WTC11 (cell line): Measurements from ENCODE around the gene CRYBA4. TPM values are rescaled to one million over a fixed set of nuclear protein-coding genes. Genes with fewer than 3 reads are reported as not detected.

ENCODE experiments used
- ATAC-seq: fragments of 200-7000 bp; cut with Tn5 transposase; 2 replicates; pipeline ENCODE4 v1.10.0; 2021; ENCODE audit warnings: mild to moderate bottlenecking, moderate library complexity
- CTCF ChIA-PET: fragments of 300-600 bp; sonication (Branson Sonifier 250); formaldehyde crosslinking; loops from one replicate; lab custom pipeline; 2021; ENCODE audit warnings: antibody characterized with exemption; lab: Charles Lee
- POLR2A ChIA-PET: fragments of 350-600 bp; sonication (Branson Sonifier 250); formaldehyde crosslinking; loops from one replicate; lab custom pipeline; 2021; ENCODE audit warnings: antibody characterized with exemption; lab: Charles Lee
- DNase-seq: peaks from one replicate; pipeline ENCODE4 v3.0.0; 2021; ENCODE audit warnings: low spot score
- H3K27ac Mint-ChIP-seq: 2 replicates; pipeline ENCODE4 v1.8.0; 2021; ENCODE audit warnings: mixed read lengths
- H3K27me3 Mint-ChIP-seq: 2 replicates; pipeline ENCODE4 v1.8.0; 2021; ENCODE audit warnings: low read depth, mild to moderate bottlenecking, moderate library complexity, mixed read lengths
- H3K36me3 Mint-ChIP-seq: 2 replicates; pipeline ENCODE4 v1.8.0; 2021; ENCODE audit warnings: mixed read lengths
- H3K4me1 Mint-ChIP-seq: 2 replicates; pipeline ENCODE4 v1.8.0; 2022; ENCODE audit warnings: mixed read lengths
- H3K4me3 Mint-ChIP-seq: 2 replicates; pipeline ENCODE4 v1.8.0; 2021; ENCODE audit warnings: mild to moderate bottlenecking, moderate library complexity, mixed read lengths
- H3K9me3 Mint-ChIP-seq: 2 replicates; pipeline ENCODE4 v1.8.0; 2021; ENCODE audit warnings: mixed read lengths
- AR ChIP-seq: fragments of 250-450 bp; sonication (Bioruptor Pico); IDR thresholded peaks from 2 replicates; pipeline ENCODE4 v1.9.0; 2021; ENCODE audit warnings: mild to moderate bottlenecking
- CTCF ChIP-seq: fragments of 200-600 bp; IDR thresholded peaks from 2 replicates; pipeline ENCODE4 v1.8.0; 2022; ENCODE audit warnings: antibody characterized with exemption
- E2F4 ChIP-seq: sonication (generic); formaldehyde crosslinking; IDR thresholded peaks from 2 replicates; pipeline ENCODE4 v1.8.1; 2022; ENCODE audit warnings: low read depth, mild to moderate bottlenecking, moderate library complexity, missing genetic modification reagents, borderline replicate concordance
- FOXJ3 ChIP-seq: sonication (generic); formaldehyde crosslinking; IDR thresholded peaks from 2 replicates; pipeline ENCODE4 v1.9.0; 2021; ENCODE audit warnings: missing genetic modification reagents, mild to moderate bottlenecking, borderline replicate concordance
- IRF2 ChIP-seq: sonication (generic); formaldehyde crosslinking; IDR thresholded peaks from 2 replicates; pipeline ENCODE4 v1.8.0; 2022; ENCODE audit warnings: low read depth, missing genetic modification reagents, borderline replicate concordance
- NFATC4 ChIP-seq: fragments of 250-450 bp; sonication (Bioruptor Pico); IDR thresholded peaks from 2 replicates; pipeline ENCODE4 v1.9.0; 2021; ENCODE audit warnings: mild to moderate bottlenecking
- NFE2L1 ChIP-seq: sonication (generic); formaldehyde crosslinking; IDR thresholded peaks from 2 replicates; pipeline ENCODE4 v1.8.1; 2023; ENCODE audit warnings: missing genetic modification reagents
- OVOL2 ChIP-seq: fragments of 250-450 bp; sonication (Bioruptor Pico); IDR thresholded peaks from 2 replicates; pipeline ENCODE4 v1.9.0; 2021; ENCODE audit warnings: mild to moderate bottlenecking, borderline replicate concordance
- SMAD4 ChIP-seq: sonication (generic); formaldehyde crosslinking; IDR thresholded peaks from 2 replicates; pipeline ENCODE4 v1.8.0; 2022; ENCODE audit warnings: mild to moderate bottlenecking, missing genetic modification reagents
- USF1 ChIP-seq: sonication (generic); formaldehyde crosslinking; IDR thresholded peaks from 2 replicates; pipeline ENCODE4 v1.8.0; 2022; ENCODE audit warnings: mild to moderate bottlenecking, missing genetic modification reagents
- ZMAT4 ChIP-seq: fragments of 250-450 bp; sonication (Bioruptor Pico); IDR thresholded peaks from 2 replicates; pipeline ENCODE4 v1.9.0; 2021; ENCODE audit warnings: mild to moderate bottlenecking
- ZNF232 ChIP-seq: sonication (generic); formaldehyde crosslinking; IDR thresholded peaks from 2 replicates; pipeline ENCODE4 v1.8.0; 2022; ENCODE audit warnings: mild to moderate bottlenecking, missing genetic modification reagents
- ZNF396 ChIP-seq: fragments of 250-450 bp; sonication (Bioruptor Pico); IDR thresholded peaks from 2 replicates; pipeline ENCODE4 v1.8.0; 2021; ENCODE audit warnings: mild to moderate bottlenecking, moderate library complexity, borderline replicate concordance
- total RNA-seq: library from RNA; stranded (reverse); gene quantifications from 3 replicates; pipeline ENCODE4 v1.2.3, GENCODE V29; 2021
- TF ChIP-seq, protein P1 (sequence below): sonication (generic); formaldehyde crosslinking; IDR thresholded peaks from 2 replicates; pipeline ENCODE4 v1.8.0; 2022; ENCODE audit warnings: mild to moderate bottlenecking, missing genetic modification reagents
- TF ChIP-seq, protein P2 (sequence below): fragments of 250-450 bp; sonication (Bioruptor Pico); conservative IDR thresholded peaks from 2 replicates; pipeline ENCODE4 v1.9.0; 2021; ENCODE audit warnings: mild to moderate bottlenecking
- TF ChIP-seq, protein P3 (sequence below): sonication (generic); formaldehyde crosslinking; IDR thresholded peaks from 2 replicates; pipeline ENCODE4 v1.8.1; 2022; ENCODE audit warnings: missing genetic modification reagents, borderline replicate concordance
- TF ChIP-seq, protein P4 (sequence below): sonication (generic); formaldehyde crosslinking; IDR thresholded peaks from 2 replicates; pipeline ENCODE4 v1.8.1; 2023; ENCODE audit warnings: mild to moderate bottlenecking, missing genetic modification reagents

Gene CRYBA4
- total RNA-seq, 1 experiment from 2014 or later = 0.81 TPM

GRCh38 chr22:26631282-26631681 is 9.5 kb downstream of the CRYBA4 start:
- no peak for DNase-seq
- ChIA-PET POLR2A (no interaction called here), CTCF (interaction anchor here (0.8 kb wide), 1 partner anchor 34 kb away, joined by 5 read pairs; no protein-coding TSS in a partner anchor)
- Mint-ChIP-seq H3K9me3 (peaks cover 9% of the 10 kb centered on the region), H3K36me3 (no peaks in the 10 kb centered on the region), H3K4me3 (no peak overlapping the region), H3K27ac (no peak overlapping the region), H3K4me1 (peaks cover 25% of the 10 kb centered on the region), H3K27me3 (peaks cover 11% of the 10 kb centered on the region)
- TF ChIP-seq OVOL2 (CRISPR knock-in tag) (no peak), CTCF (no peak), ZNF232 (no peak), SMAD4 (CRISPR knock-in tag) (no peak)
- TF ChIP-seq, protein P1, sequence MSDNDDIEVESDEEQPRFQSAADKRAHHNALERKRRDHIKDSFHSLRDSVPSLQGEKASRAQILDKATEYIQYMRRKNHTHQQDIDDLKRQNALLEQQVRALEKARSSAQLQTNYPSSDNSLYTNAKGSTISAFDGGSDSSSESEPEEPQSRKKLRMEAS (CRISPR knock-in tag) = no peak
- no peak for ATAC-seq

GRCh38 chr22:26632422-26633155 is 10.8 kb downstream of the CRYBA4 start:
- ATAC-seq (peak; percentile 26; the same call in 1 of the 2 replicates), DNase-seq (no peak)
- H3K27ac Mint-ChIP-seq = no peak overlapping the region
- ChIA-PET POLR2A (interaction anchor here (0.6 kb wide), 1 partner anchor 118 kb away, joined by 3 read pairs; no protein-coding TSS in a partner anchor), CTCF (interaction anchor here (0.6 to 0.7 kb wide), 2 partner anchors 12 to 38 kb away, joined by 3 to 4 read pairs; no protein-coding TSS in a partner anchor)
- peaks cover 12% of the 10 kb centered on the region for H3K9me3 Mint-ChIP-seq
- peaks cover 11% of the 10 kb centered on the region for H3K27me3 Mint-ChIP-seq
- TF ChIP-seq, protein P2, sequence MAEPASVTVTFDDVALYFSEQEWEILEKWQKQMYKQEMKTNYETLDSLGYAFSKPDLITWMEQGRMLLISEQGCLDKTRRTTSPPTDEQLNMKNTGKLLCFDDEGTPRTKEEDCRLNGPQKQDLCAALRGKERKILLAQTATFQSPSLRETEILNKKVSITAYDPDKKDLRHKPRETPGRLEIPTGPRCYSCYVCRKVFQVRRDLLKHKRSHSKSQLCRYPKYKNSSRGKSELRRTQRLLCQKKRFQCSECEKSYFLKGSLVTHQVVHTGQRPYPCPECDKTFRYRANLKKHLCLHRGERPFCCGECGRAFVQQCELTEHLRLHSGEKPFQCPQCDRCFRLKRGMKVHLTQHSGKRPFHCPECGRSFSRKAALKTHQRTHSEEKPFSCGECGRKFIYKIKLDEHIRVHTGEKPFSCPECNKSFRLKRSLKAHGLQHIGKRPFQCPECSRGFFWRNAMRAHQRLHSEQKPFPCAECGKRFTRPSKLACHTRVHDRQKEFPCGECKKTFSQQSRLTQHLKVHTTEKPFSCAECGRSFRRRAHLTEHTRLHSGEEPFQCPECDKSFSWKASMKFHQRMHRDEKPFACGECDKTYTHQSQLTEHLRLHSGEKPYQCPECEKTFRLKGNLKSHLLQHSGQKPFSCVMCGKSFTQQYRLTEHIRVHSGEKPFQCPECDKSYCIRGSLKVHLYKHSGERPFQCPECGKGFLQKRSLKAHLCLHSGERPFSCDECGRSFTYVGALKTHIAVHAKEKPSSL (CRISPR knock-in tag) = no peak
- TF ChIP-seq IRF2 (CRISPR knock-in tag) (no peak), ZNF396 (CRISPR knock-in tag) (no peak), AR (no peak), NFATC4 (CRISPR knock-in tag) (no peak), ZMAT4 (no peak), USF1 (CRISPR knock-in tag) (no peak), NFE2L1 (CRISPR knock-in tag) (no peak), E2F4 (no peak), FOXJ3 (no peak)
- TF ChIP-seq, protein P3, sequence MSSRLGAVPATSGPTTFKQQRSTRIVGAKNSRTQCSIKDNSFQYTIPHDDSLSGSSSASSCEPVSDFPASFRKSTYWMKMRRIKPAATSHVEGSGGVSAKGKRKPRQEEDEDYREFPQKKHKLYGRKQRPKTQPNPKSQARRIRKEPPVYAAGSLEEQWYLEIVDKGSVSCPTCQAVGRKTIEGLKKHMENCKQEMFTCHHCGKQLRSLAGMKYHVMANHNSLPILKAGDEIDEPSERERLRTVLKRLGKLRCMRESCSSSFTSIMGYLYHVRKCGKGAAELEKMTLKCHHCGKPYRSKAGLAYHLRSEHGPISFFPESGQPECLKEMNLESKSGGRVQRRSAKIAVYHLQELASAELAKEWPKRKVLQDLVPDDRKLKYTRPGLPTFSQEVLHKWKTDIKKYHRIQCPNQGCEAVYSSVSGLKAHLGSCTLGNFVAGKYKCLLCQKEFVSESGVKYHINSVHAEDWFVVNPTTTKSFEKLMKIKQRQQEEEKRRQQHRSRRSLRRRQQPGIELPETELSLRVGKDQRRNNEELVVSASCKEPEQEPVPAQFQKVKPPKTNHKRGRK (CRISPR knock-in tag) = no peak
- TF ChIP-seq, protein P4, sequence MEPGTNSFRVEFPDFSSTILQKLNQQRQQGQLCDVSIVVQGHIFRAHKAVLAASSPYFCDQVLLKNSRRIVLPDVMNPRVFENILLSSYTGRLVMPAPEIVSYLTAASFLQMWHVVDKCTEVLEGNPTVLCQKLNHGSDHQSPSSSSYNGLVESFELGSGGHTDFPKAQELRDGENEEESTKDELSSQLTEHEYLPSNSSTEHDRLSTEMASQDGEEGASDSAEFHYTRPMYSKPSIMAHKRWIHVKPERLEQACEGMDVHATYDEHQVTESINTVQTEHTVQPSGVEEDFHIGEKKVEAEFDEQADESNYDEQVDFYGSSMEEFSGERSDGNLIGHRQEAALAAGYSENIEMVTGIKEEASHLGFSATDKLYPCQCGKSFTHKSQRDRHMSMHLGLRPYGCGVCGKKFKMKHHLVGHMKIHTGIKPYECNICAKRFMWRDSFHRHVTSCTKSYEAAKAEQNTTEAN (CRISPR knock-in tag) = no peak
- H3K36me3 Mint-ChIP-seq = no peaks in the 10 kb centered on the region
- no peak overlapping the region for H3K4me3 Mint-ChIP-seq
- peaks cover 25% of the 10 kb centered on the region for H3K4me1 Mint-ChIP-seq
